MCF 10A (cell line): Measurements from ENCODE around the gene DYNLT5. TPM values are rescaled to one million over a fixed set of nuclear protein-coding genes. Genes with fewer than 3 reads are reported as not detected.

ENCODE experiments used
- BruUV-seq: library from RNA; stranded (reverse); fragments of 400-500 nt; replicated peaks from 2 replicates; lab custom pipeline; 2021; lab: Mats Ljungman, UMichigan
- CTCF ChIA-PET: fragments of 300-600 bp; sonication (Branson Sonifier 250); formaldehyde crosslinking; extraction: SDS; loops from one replicate; lab custom pipeline; 2021; ENCODE audit warnings: antibody characterized with exemption, inconsistent platforms; lab: Yijun Ruan, JAX
- POLR2A ChIA-PET: fragments of 300-600, 350-650 bp; sonication (Branson Sonifier 250); formaldehyde crosslinking; extraction: SDS; loops from one replicate; lab custom pipeline; 2020; ENCODE audit warnings: antibody characterized with exemption, inconsistent platforms; lab: Yijun Ruan, JAX
- DNase-seq: peaks from one replicate; pipeline ENCODE4 v3.0.0-alpha.2; 2018; ENCODE audit not compliant: unreplicated experiment
- H3K27ac Mint-ChIP-seq: one replicate; pipeline ENCODE4 v1.8.0; 2022; ENCODE audit warnings: mild to moderate bottlenecking, low read depth, mixed read lengths; ENCODE audit not compliant: unreplicated experiment
- H3K27me3 Mint-ChIP-seq: one replicate; pipeline ENCODE4 v1.8.0; 2022; ENCODE audit warnings: mixed read lengths; ENCODE audit not compliant: insufficient read depth, unreplicated experiment
- H3K36me3 Mint-ChIP-seq: one replicate; pipeline ENCODE4 v1.8.0; 2022; ENCODE audit warnings: mild to moderate bottlenecking, moderate library complexity, mixed read lengths; ENCODE audit not compliant: insufficient read depth, unreplicated experiment
- H3K4me1 Mint-ChIP-seq: one replicate; pipeline ENCODE4 v1.8.0; 2022; ENCODE audit warnings: mixed read lengths; ENCODE audit not compliant: insufficient read depth, unreplicated experiment
- H3K4me3 Mint-ChIP-seq: one replicate; pipeline ENCODE4 v1.8.0; 2022; ENCODE audit warnings: mild to moderate bottlenecking, moderate library complexity, mixed read lengths; ENCODE audit not compliant: unreplicated experiment
- H3K9me3 Mint-ChIP-seq: one replicate; pipeline ENCODE4 v1.8.0; 2022; ENCODE audit warnings: mixed read lengths; ENCODE audit not compliant: unreplicated experiment
- CTCF ChIP-seq: fragments of 200-600 bp; IDR thresholded peaks from one replicate; pipeline ENCODE4 v1.8.0; 2022; ENCODE audit warnings: antibody characterized with exemption, mild to moderate bottlenecking; ENCODE audit not compliant: unreplicated experiment
- intact Hi-C: fragments of 100-400 bp; cut with micrococcal nuclease; formaldehyde crosslinking; loops from 2 replicates; pipeline ENCODE4 v1.14.1; 2022
- total RNA-seq: library from RNA; stranded (reverse); gene quantifications from 2 replicates; pipeline ENCODE4 v1.2.3, GENCODE V29; 2022

The DYNLT5 gene
- total RNA-seq, 1 experiment from 2014 or later, result not detected

- H3K27me3 Mint-ChIP-seq, result no peaks in the 10 kb centered on the region
- no peaks in the 10 kb centered on the region for H3K9me3 Mint-ChIP-seq
- ChIA-PET CTCF (interaction anchor here (0.7 kb wide), 1 partner anchor 26 kb away, joined by 4 read pairs; no protein-coding TSS in a partner anchor), POLR2A (interaction anchor here (1.2 kb wide), 1 partner anchor 172 kb away, joined by 3 read pairs; no protein-coding TSS in a partner anchor)
- no TSS peak for BruUV-seq
- no peaks in the 10 kb centered on the region for H3K36me3 Mint-ChIP-seq
- intact Hi-C loops, result no loop called here
- no peaks in the 10 kb centered on the region for H3K4me1 Mint-ChIP-seq
- TF ChIP-seq CTCF, result no peak
- no peak for DNase-seq
- H3K27ac Mint-ChIP-seq, result no peak overlapping the region
- no peak overlapping the region for H3K4me3 Mint-ChIP-seq
Measured at GRCh38 chr1:66751160-66751559, 1.1 kb upstream of the DYNLT5 start.

GRCh38 chr1:66752671-66753371 lies 562 bp downstream of the DYNLT5 start:
- no peak overlapping the region for H3K27ac Mint-ChIP-seq
- intact Hi-C loops, result no loop called here
- BruUV-seq, result no TSS peak
- no peak for TF ChIP-seq CTCF
- H3K36me3 Mint-ChIP-seq, result no peaks in the 10 kb centered on the region
- CTCF ChIA-PET, result interaction anchor here (0.5 to 1.8 kb wide), 6 partner anchors 10 to 459 kb away, joined by 3 to 8 read pairs (median 3); no protein-coding TSS in a partner anchor
- no peak overlapping the region for H3K4me3 Mint-ChIP-seq
- H3K27me3 Mint-ChIP-seq, result no peaks in the 10 kb centered on the region
- no peak for DNase-seq
- POLR2A ChIA-PET, result interaction anchor here (0.7 kb wide), 1 partner anchor 401 kb away, joined by 3 read pairs; no protein-coding TSS in a partner anchor
- no peaks in the 10 kb centered on the region for H3K4me1 Mint-ChIP-seq
- H3K9me3 Mint-ChIP-seq, result no peaks in the 10 kb centered on the region

- Mint-ChIP-seq H3K27me3 (no peaks in the 10 kb centered on the region), H3K4me1 (no peaks in the 10 kb centered on the region), H3K27ac (no peak overlapping the region), H3K9me3 (no peaks in the 10 kb centered on the region), H3K4me3 (no peak overlapping the region), H3K36me3 (no peaks in the 10 kb centered on the region)
- DNase-seq, result no peak
- no peak for TF ChIP-seq CTCF
- no TSS peak for BruUV-seq
- intact Hi-C loops, result no loop called here
- POLR2A ChIA-PET, result interaction anchor here (0.7 to 1.2 kb wide), 2 partner anchors 9 to 66 kb away, joined by 3 read pairs; no protein-coding TSS in a partner anchor
- CTCF ChIA-PET, result interaction anchor here (0.5 to 1.1 kb wide), 3 partner anchors 9 to 167 kb away, joined by 3 read pairs; partner anchors contain the start of genes DNAI4 and MIER1
Measured at GRCh38 chr1:66757722-66758240, 5.5 kb downstream of the DYNLT5 start.

GRCh38 chr1:66758241-66758755 lies 6.0 kb downstream of the DYNLT5 start:
- no TSS peak for BruUV-seq
- intact Hi-C loops, result no loop called here
- Mint-ChIP-seq H3K36me3 (no peaks in the 10 kb centered on the region), H3K9me3 (no peaks in the 10 kb centered on the region), H3K4me1 (no peaks in the 10 kb centered on the region), H3K27me3 (no peaks in the 10 kb centered on the region), H3K27ac (no peak overlapping the region), H3K4me3 (no peak overlapping the region)
- POLR2A ChIA-PET, result interaction anchor here (0.7 to 1.2 kb wide), 2 partner anchors 10 to 167 kb away, joined by 3 read pairs; partner anchors contain the start of genes DNAI4 and MIER1
- CTCF ChIA-PET, result interaction anchor here (0.7 to 1.4 kb wide), 3 partner anchors 8 to 451 kb away, joined by 3 read pairs; no protein-coding TSS in a partner anchor
- no peak for DNase-seq
- TF ChIP-seq CTCF, result no peak
